Right lobe of liver (tissue), 4 donors: ENCODE measurements around the gene JDP2.

Experiments
- POLR2A ChIP-seq: fragments of 450-650 bp; IDR thresholded peaks from one replicate; pipeline ENCODE4 v1.6.1; 2017; ENCODE audit warnings: antibody characterized with exemption, mild to moderate bottlenecking
- TF ChIP-seq, protein P1 (sequence below), 4 donors: fragments of 200-600 bp in 3 of 4; fragments of 450-650 bp in 1 of 4; IDR thresholded peaks; one replicate each; pipeline versions ENCODE4 v1.5.1 to v1.8.0; 2016 to 2022; ENCODE audit warnings: antibody characterized with exemption in 4 of 4, mild to moderate bottlenecking in 2 of 4
- donor health status: DM: no; HTN: no; CAD: no.
- donor health status: DM: no; HTN: no; CAD: no.
- donor health status: DM: no; HTN: yes; CAD: no.

DNA sequence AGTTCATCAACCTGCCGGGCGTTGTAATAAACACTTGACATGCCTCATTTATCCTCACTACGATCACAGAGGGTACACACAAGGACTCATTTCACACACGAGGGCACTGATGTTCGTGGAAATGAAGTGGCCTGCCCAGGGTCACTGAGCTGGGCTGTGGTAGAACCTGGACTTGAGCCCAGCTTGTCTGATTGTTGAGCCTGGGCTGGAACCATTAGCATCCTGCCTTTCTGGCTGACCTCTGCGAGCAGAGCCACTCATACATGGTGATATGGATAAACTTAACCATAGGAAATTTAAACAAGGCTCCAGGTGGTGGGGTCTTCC is 16.6 kb upstream of the JDP2 start:
- TF ChIP-seq, protein P1, sequence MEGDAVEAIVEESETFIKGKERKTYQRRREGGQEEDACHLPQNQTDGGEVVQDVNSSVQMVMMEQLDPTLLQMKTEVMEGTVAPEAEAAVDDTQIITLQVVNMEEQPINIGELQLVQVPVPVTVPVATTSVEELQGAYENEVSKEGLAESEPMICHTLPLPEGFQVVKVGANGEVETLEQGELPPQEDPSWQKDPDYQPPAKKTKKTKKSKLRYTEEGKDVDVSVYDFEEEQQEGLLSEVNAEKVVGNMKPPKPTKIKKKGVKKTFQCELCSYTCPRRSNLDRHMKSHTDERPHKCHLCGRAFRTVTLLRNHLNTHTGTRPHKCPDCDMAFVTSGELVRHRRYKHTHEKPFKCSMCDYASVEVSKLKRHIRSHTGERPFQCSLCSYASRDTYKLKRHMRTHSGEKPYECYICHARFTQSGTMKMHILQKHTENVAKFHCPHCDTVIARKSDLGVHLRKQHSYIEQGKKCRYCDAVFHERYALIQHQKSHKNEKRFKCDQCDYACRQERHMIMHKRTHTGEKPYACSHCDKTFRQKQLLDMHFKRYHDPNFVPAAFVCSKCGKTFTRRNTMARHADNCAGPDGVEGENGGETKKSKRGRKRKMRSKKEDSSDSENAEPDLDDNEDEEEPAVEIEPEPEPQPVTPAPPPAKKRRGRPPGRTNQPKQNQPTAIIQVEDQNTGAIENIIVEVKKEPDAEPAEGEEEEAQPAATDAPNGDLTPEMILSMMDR (IDR thresholded peaks at IDR 0.05): no peak
- TF ChIP-seq POLR2A: no peak
